ENCODE data around the gene LRMDA. TPM values are rescaled to one million over a fixed set of nuclear protein-coding genes. Genes with fewer than 3 reads are reported as not detected.

LRMDA gene
- total and polyA plus RNA-seq, 2 of the 8 experiments (the other 6 are each of a cell fraction or from before 2014, with no cell fraction given) = 0.86 to 2.8 TPM

- Histone ChIP-seq H2BK15ac (ENCODE audit: low read length) (no peak overlapping the region), H3K36me3 (ENCODE audit: control insufficient read depth in 2 of 4, insufficient read depth in 4 of 4, low read length in 3 of 4) (no peaks in the 10 kb centered on the region), H3K9me3 (ENCODE audit: insufficient read depth in 2 of 2, low read depth in 1 of 2, low read length in 1 of 2) (no peaks in the 10 kb centered on the region), H3K18ac (ENCODE audit: extremely low read depth, low read length) (no peak overlapping the region; the same call in 1 of the 2 replicates), H3K4me3 (ENCODE audit: extremely low read depth in 1 of 4, insufficient read depth in 2 of 4, low read depth in 3 of 4, low read length in 4 of 4) (peak overlapping the region in 1 of 4 experiments; percentile 14; a peak in 1 of 8 replicates), H3K79me2 (ENCODE audit: control insufficient read depth in 1 of 2, insufficient read depth in 2 of 2, low read length in 2 of 2) (no peaks in the 10 kb centered on the region), H3K9ac (replicated peaks in 1 of 4; ENCODE audit: extremely low read depth in 1 of 4, low read depth in 3 of 4, low read length in 3 of 4) (no peak overlapping the region), H3K4me1 (replicated peaks in 1 of 4; ENCODE audit: control insufficient read depth in 3 of 4, insufficient read depth in 4 of 4, low read length in 3 of 4) (peaks cover 3 to 14% (median 9%) of the 10 kb centered on the region in 4 experiments; a peak in 6 of 7 replicates), H4K20me1 (replicated peaks in 1 of 2; ENCODE audit: control insufficient read depth in 1 of 2, insufficient read depth in 2 of 2, low read length in 2 of 2) (no peaks in the 10 kb centered on the region), H3K27ac (ENCODE audit: low read depth, low read length) (no peak overlapping the region), H4K8ac (ENCODE audit: extremely low read depth, insufficient read depth, low read length) (no peak overlapping the region), H4K91ac (replicated peaks; ENCODE audit: insufficient read length, low read length) (no peak overlapping the region), H3K23me2 (ENCODE audit: low read depth, low read length) (no peaks in the 10 kb centered on the region), H3K4ac (replicated peaks; ENCODE audit: insufficient read length, low read depth, low read length) (no peak overlapping the region), H2BK20ac (ENCODE audit: low read length) (no peak overlapping the region), H3K79me1 (ENCODE audit: low read depth, low read length) (no peaks in the 10 kb centered on the region), H3K56ac (replicated peaks; ENCODE audit: insufficient read length, low read depth, low read length) (no peak overlapping the region), H3K14ac (ENCODE audit: insufficient read length) (no peak overlapping the region), H2AFZ (ENCODE audit: low read length) (no peak overlapping the region), H3K27me3 (replicated peaks in 1 of 4; ENCODE audit: control insufficient read depth in 3 of 4, extremely low read depth in 1 of 4, insufficient read depth in 3 of 4, low read length in 3 of 4) (no peaks in the 10 kb centered on the region; a peak in 1 of 7 replicates), H2BK5ac (ENCODE audit: low read depth, low read length) (no peak overlapping the region), H2BK12ac (ENCODE audit: low read depth, low read length) (no peak overlapping the region), H2BK120ac (replicated peaks; ENCODE audit: low read depth, low read length) (no peak overlapping the region), H3K4me2 (ENCODE audit: insufficient read depth in 1 of 2, low read depth in 2 of 2, low read length in 2 of 2) (peak overlapping the region; percentile 45 to 49), H2AK5ac (ENCODE audit: low read depth, low read length) (no peak overlapping the region), H4K5ac (ENCODE audit: insufficient read length, low read depth, low read length) (no peak overlapping the region), H3K23ac (ENCODE audit: insufficient read length) (no peak overlapping the region)
- DNase-seq (ENCODE audit: low read depth in 1 of 2, low spot score in 2 of 2) (peak in 1 of 2 experiments; percentile 60), FAIRE-seq (peak; percentile 81)
- ChIA-PET POLR2A (ENCODE audit: partially characterized antibody) (interaction anchor here (2.1 kb wide), 1 partner anchor 9 kb away, joined by 6 read pairs; no protein-coding TSS in a partner anchor), CTCF (ENCODE audit: partially characterized antibody) (interaction anchor here (0.6 to 2.1 kb wide), 4 partner anchors 11 to 303 kb away, joined by 3 to 7 read pairs (median 4); partner anchors contain the start of gene COMTD1)
- 47% methylated on average over 15 of the region's 15 CpGs; no CpG with 5 or more reads in 1 of the 2 experiments for WGBS, 2 experiments (ENCODE audit: extremely low coverage in 1 of 2, insufficient coverage in 1 of 2, insufficient read length in 1 of 2, insufficient replicate concordance in 2 of 2, low coverage in 1 of 2, low lambda C conversion rate in 2 of 2, missing lambda C conversion rate in 1 of 2)
- no peak for TF ChIP-seq BRCA1 (IDR thresholded peaks at IDR 0.05; ENCODE audit: low read depth, low read length)
- no peak for TF ChIP-seq CREB1 (IDR thresholded peaks at IDR 0.05)
These were observed 30.5 kb downstream of the LRMDA start for GRCh38 chr10:75461672-75462649.
